Rectal smooth muscle tissue (tissue), 1 donor: Measurements from ENCODE around the gene ASAP2.
"Not testable (repeated sequence)": the region's sequence is repeated elsewhere in the genome, so short reads cannot be mapped to it uniquely, and the experiment has no call there.

Source experiments
- H3K27ac ChIP-seq: one replicate; pipeline ENCODE4 v1.7.0; 2013; ENCODE audit warnings: low read depth, low read length, inconsistent platforms
- H3K27me3 ChIP-seq: one replicate; pipeline ENCODE4 v1.7.0; 2013; ENCODE audit warnings: low read length; ENCODE audit not compliant: control insufficient read depth, insufficient read depth
- H3K36me3 ChIP-seq: one replicate; pipeline ENCODE4 v1.7.0; 2013; ENCODE audit warnings: low read length; ENCODE audit not compliant: control insufficient read depth, insufficient read depth
- H3K4me1 ChIP-seq: one replicate; pipeline ENCODE4 v1.7.0; 2013; ENCODE audit warnings: low read length; ENCODE audit not compliant: control insufficient read depth, insufficient read depth
- H3K4me3 ChIP-seq: one replicate; pipeline ENCODE4 v1.7.0; 2013; ENCODE audit warnings: low read length
- H3K9ac ChIP-seq: one replicate; pipeline ENCODE4 v1.7.0; 2013; ENCODE audit warnings: low read length

ASAP2 gene

GRCh38 chr2:9388950-9389911 is 182.6 kb downstream of the ASAP2 start:
- Histone ChIP-seq H3K9ac (no peak overlapping the region), H3K4me3 (no peak overlapping the region), H3K36me3 (peaks cover 4% of the 10 kb centered on the region), H3K27ac (no peak overlapping the region), H3K4me1 (peaks cover 9% of the 10 kb centered on the region), H3K27me3 (no peaks in the 10 kb centered on the region)

GRCh38 chr2:9390151-9390850 is 183.7 kb downstream of the ASAP2 start:
- H3K27ac ChIP-seq, result no peak overlapping the region
- H3K4me1 ChIP-seq, result peaks cover 9% of the 10 kb centered on the region
- H3K27me3 ChIP-seq, result no peaks in the 10 kb centered on the region
- no peak overlapping the region for H3K4me3 ChIP-seq
- peaks cover 4% of the 10 kb centered on the region for H3K36me3 ChIP-seq
- no peak overlapping the region for H3K9ac ChIP-seq

GRCh38 chr2:9390991-9391390 is 184.4 kb downstream of the ASAP2 start:
- Histone ChIP-seq H3K27ac (no peak overlapping the region), H3K4me1 (peaks cover 9% of the 10 kb centered on the region), H3K36me3 (peaks cover 5% of the 10 kb centered on the region), H3K27me3 (no peaks in the 10 kb centered on the region), H3K4me3 (no peak overlapping the region), H3K9ac (no peak overlapping the region)

- peak overlapping the region; percentile 14 for H3K27ac ChIP-seq
Measured at GRCh38 chr2:9391961-9392720, 185.5 kb downstream of the ASAP2 start.

GRCh38 chr2:9392898-9393765 is 186.5 kb downstream of the ASAP2 start:
- H3K4me1 ChIP-seq, result no peaks in the 10 kb centered on the region
- H3K9ac ChIP-seq, result no peak overlapping the region
- no peaks in the 10 kb centered on the region for H3K27me3 ChIP-seq
- peak overlapping the region; percentile 14 for H3K27ac ChIP-seq
- H3K4me3 ChIP-seq, result no peak overlapping the region
- H3K36me3 ChIP-seq, result peaks cover 6% of the 10 kb centered on the region

More at GRCh38 chr2:9391961-9392720, 185.5 kb downstream of the ASAP2 start:
- peaks cover 2% of the 10 kb centered on the region for H3K4me1 ChIP-seq
- no peaks in the 10 kb centered on the region for H3K27me3 ChIP-seq
- H3K9ac ChIP-seq, result no peak overlapping the region
- no peak overlapping the region for H3K4me3 ChIP-seq
- H3K36me3 ChIP-seq, result peaks cover 6% of the 10 kb centered on the region

- Histone ChIP-seq H3K27ac (no peak overlapping the region), H3K4me3 (no peak overlapping the region), H3K36me3 (peaks cover 2% of the 10 kb centered on the region), H3K4me1 (no peaks in the 10 kb centered on the region), H3K9ac (no peak overlapping the region), H3K27me3 (no peaks in the 10 kb centered on the region)
Measured at GRCh38 chr2:9394816-9395215, 188.2 kb downstream of the ASAP2 start.

- Histone ChIP-seq H3K27me3 (no peaks in the 10 kb centered on the region), H3K4me3 (no peak overlapping the region), H3K4me1 (no peaks in the 10 kb centered on the region), H3K36me3 (peaks cover 8% of the 10 kb centered on the region), H3K27ac (no peak overlapping the region), H3K9ac (no peak overlapping the region)
Measured at GRCh38 chr2:9397201-9397600, 190.6 kb downstream of the ASAP2 start.

- not testable (repeated sequence) for H3K36me3 ChIP-seq, H3K4me3 ChIP-seq, H3K4me1 ChIP-seq, H3K27ac ChIP-seq, H3K27me3 ChIP-seq, H3K9ac ChIP-seq
Measured at GRCh38 chr2:9398251-9398650, 191.6 kb downstream of the ASAP2 start.

- H3K36me3 ChIP-seq, result peaks cover 8% of the 10 kb centered on the region
- no peak overlapping the region for H3K9ac ChIP-seq
- H3K27me3 ChIP-seq, result no peaks in the 10 kb centered on the region
- peaks cover 6% of the 10 kb centered on the region for H3K4me1 ChIP-seq
- H3K4me3 ChIP-seq, result no peak overlapping the region
- H3K27ac ChIP-seq, result peak overlapping the region; percentile 73
Measured at GRCh38 chr2:9398881-9399780, 192.5 kb downstream of the ASAP2 start.

GRCh38 chr2:9400268-9401058 is 193.9 kb downstream of the ASAP2 start:
- Histone ChIP-seq H3K4me1 (peaks cover 9% of the 10 kb centered on the region), H3K36me3 (peaks cover 8% of the 10 kb centered on the region), H3K9ac (no peak overlapping the region), H3K27me3 (no peaks in the 10 kb centered on the region), H3K27ac (no peak overlapping the region), H3K4me3 (no peak overlapping the region)
